ENCODE measurements around the gene PTK7.
"Not testable (repeated sequence)": the region's sequence is repeated elsewhere in the genome, so short reads cannot be mapped to it uniquely, and the experiment has no call there.

The PTK7 gene

DNA sequence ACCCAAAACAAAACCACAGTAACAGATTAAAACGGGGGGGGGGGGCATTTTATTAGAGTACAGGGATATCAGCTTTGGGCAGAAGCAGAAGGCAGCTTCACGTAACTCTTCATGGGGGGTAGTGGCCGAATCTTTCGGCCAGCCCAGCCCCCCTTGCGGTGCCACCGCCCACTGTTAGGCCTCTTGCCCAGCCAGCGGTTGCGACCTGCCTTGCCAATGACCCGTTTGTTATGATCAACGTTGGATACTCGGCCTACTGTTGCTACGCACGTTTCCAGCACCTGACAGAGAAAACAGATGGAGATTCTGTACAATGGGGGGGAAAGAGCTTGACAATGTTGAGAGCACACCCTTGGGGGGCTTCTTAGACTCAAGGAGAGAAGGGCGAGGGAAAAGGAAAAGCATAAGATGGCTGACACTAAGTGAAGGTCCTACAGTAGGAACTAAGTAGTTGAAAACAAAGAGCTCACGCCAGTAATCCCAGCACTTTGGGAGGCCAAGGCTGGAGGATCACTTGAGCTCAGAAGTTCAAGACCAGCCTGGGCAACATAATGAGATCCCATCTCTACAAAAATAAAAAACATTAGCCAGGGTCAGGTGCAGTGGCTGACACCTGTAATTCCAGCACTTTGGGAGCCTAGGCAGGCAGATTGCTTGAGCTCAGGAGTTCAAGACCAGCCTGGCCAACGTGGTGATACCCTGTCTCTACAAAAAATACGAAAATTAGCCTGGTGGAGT, 21.7 kb upstream of the PTK7 start:
- DNase-seq (ENCODE audit: low read depth, low spot score) = no peak

DNA sequence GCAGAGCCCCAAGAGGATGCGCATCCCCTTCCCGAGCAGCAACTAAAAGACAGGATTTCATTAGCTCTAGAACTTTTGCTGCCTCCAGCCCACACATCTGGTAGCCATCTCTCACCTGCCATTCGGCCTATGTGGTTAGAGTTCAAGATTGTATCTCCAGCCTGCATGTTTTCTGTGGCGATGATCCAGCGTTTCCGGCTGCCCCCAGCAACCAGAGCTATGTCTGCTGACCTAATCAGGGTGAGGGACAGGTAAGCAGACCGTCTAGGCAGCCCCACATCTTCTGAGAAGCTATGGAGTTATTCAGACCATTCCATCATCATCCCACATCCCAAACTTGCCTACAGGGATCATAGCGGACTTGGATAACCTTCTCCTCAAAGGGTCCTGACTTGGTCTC, 20.1 kb upstream of the PTK7 start:
- DNase-seq (ENCODE audit: low read depth, low spot score) = no peak

DNA sequence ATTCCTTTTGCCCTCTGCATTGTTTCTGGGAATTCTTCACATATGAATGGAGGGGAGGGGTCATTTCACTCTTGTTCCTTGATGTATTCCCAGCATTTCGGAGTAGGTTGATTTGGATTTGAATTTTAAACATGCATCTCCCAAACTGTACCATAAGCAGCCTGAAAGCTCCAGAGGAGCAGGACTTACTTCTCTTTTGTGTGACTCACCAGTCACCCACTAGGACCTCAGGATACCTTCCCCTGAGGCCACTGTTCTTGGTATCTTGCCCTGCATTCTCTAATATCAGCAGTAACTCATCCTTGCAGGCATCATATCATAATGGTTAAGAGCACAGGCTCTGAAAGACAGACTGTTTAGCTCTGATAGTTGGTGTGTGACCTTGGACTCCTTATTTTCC, 17.6 kb upstream of the PTK7 start:
- no peak for DNase-seq (ENCODE audit: low read depth, low spot score)

DNA sequence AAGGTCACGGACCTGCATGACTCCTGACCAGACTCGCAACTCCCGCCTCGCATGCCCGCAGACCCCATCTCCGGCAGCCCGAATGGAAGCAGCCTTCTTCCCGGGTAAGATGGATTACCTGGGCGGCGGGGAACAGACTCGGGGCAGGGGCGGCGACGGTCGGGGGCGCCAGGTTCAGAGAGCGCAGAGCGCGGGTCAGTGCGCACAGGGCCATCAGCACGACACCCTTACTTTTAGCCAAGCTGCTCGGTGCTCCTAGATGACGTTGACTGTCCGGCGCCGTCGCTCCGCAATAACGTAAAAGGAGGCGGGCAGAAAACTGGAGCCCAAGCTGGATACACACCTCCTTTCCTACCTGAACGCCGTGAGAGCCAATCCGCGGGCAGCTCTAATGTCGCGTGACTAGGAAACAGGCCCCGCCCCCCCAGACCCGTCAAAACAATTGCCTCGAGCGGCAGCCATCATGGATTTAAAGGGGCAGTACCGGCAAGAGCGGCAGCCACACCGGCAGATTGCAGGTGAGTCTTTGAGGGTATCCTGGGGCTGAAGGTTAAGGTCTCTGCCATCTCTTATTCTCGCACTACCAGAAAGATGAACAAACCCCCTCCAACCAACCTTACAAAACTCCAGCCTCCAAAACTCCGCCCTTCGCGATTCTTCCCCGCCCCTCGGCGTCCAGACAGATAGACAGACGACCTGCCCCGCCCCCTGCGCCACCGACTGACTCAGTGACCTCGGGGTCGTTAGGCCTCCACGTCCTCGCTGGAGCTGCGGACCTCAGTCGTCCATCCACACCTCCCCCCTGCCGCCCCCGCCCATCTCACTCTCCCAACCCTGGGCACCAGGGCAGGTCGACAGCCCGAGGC, 16.7 kb upstream of the PTK7 start, which contains the start of the genes KLC4 and MRPL2:
TSS of gene KLC4 (plus strand) at position 464 of the 866 bp plus-strand sequence. CDS start 1,705 bp downstream, outside the sequence.
TSS of gene MRPL2 (minus strand) at position 267 of the 866 bp plus-strand sequence. CDS start at position 214, 53 bp downstream.
- peak; percentile 94 for DNase-seq (ENCODE audit: low read depth, low spot score)

DNA sequence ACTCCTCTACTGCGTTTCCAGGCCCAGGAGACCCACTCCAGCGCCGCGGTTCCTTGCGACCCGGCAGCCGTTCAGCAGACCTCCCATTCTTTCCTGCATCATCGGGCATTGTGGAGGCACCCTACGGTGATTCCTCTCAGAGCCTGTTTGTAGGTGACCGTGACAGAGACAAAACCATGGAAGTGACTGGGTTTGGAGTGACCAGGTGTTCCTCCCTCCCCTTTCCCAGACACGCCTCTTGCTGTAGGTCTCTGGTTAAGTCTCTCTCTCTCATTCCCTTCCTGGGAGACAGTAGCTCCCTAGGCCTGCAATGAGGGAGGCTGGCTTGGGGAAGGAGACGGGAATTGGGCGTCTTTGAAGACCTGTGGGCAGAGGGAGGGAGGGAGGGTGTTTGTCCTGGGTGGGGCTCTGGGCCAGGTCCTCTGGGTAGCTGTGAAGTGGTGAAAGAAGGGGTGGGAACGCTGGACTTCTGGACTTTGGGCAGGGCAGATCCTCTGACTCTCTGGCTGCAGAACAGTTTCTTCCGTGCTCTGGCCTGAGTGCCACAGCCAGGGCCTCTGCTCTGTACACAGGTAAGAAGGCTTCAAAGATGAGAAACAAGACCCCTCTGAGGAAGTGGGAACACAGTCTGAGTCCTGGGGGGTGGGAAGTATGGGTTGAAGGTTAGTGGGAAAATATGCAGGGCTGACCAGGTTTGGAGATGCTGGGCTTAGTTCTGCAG, 15.9 kb upstream of the PTK7 start:
- no peak for DNase-seq (ENCODE audit: low read depth, low spot score)

DNA sequence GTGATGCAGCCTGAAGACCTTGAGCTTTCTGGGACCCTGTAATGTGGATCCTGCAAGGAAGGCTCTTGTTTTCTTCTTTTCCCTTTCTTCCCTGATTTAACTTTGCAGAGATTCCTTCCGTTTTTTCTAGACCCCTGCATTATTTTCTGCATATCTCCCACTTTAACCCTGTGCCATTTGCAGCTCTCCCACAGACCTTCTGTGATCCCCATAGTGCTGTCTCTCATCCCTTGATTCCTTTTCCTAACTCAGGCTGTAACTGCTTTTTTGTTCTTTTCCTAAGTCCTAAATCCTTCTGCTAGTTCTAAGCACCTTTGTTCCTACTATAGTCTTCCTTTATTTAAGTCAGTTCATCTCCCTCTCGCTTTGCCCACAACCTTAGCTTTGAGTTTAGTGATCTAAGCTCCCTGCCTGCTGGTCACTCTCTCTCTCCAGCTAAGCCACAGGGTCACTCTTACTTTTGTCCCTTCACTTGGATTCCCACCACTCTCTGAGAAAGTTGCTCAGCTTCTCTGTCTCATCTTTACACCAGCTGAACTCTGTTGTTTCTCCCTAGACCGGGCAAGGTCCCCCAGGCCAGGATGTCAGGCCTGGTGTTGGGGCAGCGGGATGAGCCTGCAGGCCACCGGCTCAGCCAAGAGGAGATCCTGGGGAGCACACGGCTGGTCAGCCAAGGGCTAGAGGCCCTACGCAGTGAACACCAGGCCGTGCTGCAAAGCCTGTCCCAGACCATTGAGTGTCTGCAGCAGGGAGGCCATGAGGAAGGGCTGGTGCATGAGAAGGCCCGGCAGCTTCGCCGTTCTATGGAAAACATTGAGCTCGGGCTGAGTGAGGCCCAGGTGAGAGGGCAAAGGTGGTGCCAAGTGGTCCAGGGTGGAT, 15.1 kb upstream of the PTK7 start:
- no peak for DNase-seq (ENCODE audit: low read depth, low spot score)

DNA sequence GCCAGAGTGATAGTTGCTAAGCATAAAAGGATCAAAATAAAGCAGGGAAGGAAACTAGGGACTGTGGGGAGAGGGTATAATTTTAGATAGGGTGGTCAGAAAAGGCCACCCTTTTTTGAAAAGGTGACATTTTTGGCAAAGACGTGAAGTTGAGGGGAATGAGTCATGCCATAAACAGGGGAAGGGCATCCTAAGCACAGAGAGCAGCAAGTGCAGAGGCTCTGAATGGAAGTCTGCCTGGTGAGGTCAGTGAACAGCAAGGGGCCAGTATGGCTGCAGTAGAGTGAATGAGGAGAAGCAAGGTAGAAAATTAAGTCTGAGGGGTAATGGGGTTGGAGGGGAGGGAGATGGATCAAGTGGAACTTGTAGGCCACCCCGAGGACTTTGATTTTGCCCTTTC, 14.3 kb upstream of the PTK7 start:
- DNase-seq (ENCODE audit: low read depth, low spot score) = no peak

DNA sequence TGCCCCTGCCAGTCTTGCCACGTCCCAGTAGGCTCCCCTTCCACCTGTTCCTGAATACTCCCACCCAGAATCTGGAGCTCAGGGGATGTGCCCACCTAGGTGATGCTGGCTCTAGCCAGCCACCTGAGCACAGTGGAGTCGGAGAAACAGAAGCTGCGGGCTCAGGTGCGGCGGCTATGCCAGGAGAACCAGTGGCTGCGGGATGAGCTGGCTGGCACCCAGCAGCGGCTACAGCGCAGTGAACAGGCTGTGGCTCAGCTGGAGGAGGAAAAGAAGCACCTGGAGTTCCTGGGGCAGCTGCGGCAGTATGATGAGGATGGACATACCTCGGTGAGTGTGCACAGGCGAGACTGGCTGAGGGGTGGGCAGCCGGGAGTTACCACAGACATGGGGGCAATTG, 13.3 kb upstream of the PTK7 start:
- no peak for DNase-seq (ENCODE audit: low read depth, low spot score)

DNA sequence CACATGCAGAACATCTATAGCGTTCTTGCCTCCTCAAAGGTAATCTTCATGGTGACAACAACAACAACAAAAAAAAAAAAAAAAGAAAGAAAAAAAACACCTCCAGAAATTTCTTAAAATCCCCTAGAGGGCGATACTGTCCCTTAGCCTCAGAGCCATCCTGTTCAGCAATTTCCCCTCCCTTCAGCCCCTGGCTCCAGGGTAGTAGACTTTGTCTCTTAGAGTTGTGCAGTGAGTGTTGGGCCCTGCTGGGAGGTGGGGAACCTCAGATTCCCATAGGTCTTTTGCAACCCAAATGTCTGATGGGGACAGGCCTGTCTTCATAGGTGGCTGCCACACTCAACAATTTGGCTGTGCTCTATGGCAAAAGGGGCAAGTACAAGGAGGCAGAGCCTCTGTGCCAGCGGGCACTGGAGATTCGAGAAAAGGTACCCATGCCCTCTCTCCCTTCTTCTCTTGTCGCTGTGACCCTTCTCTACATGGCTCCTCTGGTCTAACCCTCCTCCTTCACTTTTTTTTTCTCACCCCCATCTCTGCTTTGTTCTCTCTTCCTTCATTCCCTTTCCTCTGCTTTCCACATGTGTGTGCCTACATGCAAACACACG, 6.0 kb upstream of the PTK7 start:
- no peak for DNase-seq (ENCODE audit: low read depth, low spot score)

DNA sequence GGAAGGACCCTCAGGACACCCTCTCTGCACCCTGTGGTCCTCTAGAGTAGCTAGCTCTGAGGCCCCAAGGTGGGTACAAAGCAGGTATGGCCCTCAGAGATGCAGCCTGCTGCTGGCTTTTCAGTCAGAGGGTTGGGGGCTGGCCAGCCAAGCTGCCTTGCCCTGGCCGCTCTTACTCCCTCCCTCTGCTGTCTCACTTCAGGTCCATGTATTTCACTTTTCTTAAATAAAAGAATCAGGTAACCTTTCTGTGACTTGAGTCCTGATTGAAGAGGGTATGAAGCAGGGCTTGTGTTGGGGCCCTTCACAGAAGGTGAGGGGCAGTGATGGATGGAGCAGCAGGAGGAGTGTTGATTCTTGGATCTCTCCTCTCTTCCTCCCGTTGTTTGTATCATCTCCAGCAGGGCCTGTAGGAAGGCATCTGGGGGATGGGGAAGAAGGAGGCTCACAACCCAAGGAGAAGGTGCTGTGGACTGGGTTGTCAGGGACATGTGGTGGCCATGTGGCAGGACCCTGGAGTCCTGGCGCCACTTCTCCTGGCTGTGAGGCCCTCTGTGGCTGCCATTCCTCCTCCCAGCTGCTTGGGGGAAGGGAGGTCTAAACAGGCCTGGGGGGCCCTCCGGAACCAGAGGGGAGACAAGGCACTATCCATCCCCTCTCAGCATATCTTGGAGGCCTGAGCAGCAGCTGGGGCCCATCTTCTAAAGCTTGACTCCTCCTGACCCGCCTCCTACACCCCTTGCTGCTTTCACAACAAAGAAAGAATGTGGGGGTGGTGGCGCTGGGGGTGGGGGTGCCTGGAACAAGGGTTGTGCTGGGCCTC, 1.1 kb upstream of the PTK7 start:
- no peak for DNase-seq (ENCODE audit: low read depth, low spot score)

DNA sequence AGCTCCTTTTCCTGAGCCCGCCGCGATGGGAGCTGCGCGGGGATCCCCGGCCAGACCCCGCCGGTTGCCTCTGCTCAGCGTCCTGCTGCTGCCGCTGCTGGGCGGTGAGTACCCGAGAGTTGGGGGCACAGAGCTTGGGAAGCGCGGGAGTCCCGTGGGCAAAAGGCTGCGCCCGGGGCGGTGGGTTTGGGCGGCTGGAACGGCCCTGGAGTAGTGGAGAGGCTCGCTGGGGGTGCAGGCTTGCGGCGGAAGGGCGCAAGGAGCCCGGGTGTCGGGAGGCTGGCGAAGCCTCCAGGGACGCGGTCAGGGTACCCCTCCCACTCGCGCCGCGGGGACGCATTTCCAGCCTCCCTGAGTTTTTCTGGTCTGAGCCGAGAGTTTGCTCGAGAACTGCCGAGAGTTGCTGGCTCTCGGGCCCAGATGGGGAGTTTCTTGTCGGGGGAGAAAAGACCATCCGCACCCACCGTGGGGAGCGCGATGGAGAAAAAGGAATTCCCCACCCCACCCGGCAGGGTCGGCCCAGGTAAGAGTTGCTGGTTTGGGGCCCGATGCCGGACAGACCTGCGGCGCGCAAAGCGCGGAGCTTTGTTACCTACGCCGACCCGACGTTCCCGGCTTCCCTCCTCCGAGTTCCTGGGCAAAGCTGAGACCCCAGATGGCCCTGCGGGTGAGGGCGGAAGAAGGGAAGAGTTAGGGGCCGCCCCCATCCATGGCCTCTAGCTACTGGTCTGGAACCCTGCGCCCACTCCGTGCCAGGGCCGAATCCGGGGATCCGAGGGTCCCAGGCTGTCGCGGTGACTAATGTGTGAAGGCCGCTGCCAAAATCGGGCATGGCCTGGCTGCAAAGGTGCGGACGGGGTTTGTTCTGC, 584 bp downstream of the PTK7 start:
- no peak for DNase-seq (ENCODE audit: low read depth, low spot score)

DNA sequence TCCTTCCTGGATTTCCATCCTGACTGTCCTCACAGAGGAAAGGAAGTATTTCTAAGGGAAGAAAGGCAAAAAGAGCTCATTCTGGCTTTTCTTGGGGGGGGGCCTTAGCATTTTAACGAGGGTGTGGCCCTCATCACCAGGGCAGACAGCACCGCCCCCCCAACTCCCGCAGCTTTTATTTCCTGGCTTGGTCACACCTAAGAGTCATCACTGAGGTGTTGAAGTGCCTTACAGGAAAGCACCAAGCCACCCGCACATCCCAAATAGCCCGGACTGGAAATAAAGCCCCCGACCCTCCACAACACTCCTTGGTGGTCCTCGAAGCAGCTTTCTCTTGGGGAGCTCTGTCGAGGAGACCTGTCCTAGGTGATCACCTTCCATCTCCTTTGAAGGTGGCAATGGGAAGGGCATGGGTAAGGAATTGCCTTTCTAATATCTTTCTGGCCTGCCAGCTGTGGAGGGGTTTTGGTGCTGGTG, 1.3 kb downstream of the PTK7 start:
- no peak for DNase-seq (ENCODE audit: low read depth, low spot score)

DNA sequence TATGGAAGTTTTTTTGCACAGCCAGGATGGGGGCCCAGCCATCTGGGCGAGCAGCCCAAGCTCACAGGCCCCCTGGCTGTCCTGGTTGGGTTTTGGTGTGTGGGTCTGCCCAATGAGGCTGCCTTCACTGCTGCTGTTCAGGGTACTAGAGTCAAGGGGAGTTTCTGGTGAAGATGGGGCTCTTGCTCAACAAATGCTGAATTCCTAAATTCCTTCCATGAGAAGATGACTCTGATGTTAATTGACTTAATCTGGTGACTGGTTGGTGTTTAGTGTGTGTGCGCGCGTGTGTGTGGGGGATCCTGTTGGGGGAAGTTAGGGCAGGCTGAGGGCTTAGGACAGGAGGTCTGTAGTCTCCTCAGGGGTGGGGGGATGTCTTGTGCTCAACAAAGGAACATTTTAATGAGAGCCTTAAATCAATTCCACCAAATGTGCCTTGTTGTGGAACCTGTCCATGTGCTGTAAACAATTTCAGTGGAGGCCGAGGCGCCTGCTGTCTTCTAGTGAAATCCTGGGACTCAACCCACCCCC, 1.9 kb downstream of the PTK7 start:
- DNase-seq (ENCODE audit: low read depth, low spot score) = no peak

DNA sequence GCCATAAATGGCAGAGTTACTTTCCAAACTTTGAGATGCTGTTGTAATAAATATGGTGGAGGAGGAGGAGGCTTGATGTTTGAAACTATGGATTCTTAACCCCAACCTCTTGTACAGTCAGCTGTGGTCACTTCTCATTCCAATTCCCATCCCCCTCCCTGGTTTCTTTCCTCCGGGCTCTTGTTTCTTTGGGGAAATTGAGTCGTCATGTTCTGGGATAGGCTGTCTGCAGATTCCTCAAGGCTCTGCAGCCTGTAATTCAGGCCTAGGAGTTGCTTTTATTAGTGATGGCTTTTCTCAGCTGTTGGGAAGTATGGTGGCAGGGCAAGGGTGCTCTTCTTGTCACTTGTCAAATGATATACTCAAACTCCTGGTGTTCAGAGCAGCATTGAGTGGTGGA, 2.6 kb downstream of the PTK7 start:
- DNase-seq (ENCODE audit: low read depth, low spot score) = no peak

DNA sequence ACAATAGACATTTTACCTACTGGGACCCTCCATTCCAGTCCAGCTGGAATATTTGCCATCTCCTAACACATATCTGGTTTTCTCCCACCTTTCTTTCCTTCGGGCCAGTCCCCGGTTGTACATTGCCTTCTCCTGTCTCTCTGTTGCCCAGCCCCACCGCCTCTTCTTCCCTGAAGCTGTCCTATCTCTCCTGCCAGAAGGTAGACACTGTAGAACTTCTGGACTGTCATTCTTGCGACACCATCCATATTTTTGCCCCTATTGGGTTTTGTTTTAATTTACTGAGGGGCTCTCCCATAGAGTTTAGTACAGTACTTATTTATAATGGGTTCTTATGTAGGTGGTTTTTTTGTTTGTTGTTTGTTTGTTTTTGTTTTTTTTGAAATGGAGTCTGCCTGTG, 4.9 kb downstream of the PTK7 start:
- no peak for DNase-seq (ENCODE audit: low read depth, low spot score)

DNA sequence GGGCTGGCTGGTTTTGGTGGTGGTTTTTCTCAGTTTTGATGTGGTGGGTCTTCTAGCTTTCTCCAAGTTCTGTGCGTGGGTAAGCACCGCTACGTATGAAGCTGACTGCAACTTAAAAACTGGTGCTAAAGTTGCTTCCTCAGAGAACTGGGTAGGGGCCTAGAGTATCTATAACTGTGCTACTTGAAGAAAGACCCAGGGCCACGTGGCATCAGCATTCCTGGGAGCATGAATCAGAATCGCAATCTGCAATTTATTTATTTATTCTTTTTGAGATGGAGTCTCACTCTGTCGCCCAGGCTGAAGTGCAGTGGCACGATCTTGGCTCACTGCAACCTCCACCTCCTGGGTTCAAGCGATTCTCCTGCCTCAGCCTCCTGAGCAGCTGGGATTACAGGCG, 5.8 kb downstream of the PTK7 start:
- not testable (repeated sequence) for DNase-seq (ENCODE audit: low read depth, low spot score)

DNA sequence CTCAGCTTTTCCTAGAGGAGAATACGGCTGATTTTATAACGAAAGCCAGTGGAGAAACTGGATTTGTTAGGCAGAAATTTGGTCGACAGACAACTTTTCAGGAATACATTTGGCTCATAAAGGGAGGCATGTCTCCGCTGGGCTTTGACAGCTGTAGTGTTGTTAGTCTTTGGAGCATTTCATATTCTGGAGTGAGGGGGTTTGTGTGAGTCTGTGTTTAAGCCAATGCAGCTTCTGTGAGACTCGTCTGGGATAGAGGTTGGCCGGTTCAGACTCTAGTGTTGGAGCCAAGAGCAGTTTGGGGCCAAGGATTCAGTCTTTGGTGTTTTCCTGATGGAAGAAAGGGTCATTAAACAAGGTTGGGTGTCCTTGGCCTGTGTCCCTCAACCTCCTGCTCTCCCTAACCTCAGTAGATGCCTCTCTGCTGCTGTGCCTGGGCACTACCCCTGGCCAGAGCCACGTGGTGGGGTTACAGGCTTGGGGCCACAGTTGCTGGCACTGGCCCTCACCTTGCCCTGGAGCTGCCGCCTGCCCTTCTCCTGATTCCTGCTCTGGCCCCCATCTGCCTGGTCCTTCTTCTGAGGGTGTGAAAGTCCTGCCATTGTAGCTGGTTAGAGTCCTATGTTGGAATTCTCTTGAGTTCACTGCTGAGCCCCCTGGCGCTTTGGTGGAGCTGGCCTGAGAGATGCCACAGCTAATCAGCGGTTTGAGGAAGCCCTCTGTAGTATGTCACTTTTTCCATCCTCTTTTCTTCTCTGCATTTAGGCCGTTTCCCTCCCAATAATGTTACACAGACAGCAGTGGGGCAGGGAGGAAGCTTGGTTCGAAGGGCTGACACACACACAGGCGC, 6.9 kb downstream of the PTK7 start:
- no peak for DNase-seq (ENCODE audit: low read depth, low spot score)
